Ectodermal cell (in vitro differentiated cells): Measurements from ENCODE around the gene CMTM1.

Experiments
- H3K27ac ChIP-seq: 2 replicates; pipeline ENCODE4 v1.7.0; 2013; ENCODE audit warnings: mild to moderate bottlenecking, low read depth, low read length; ENCODE audit not compliant: insufficient read depth, poor library complexity, severe bottlenecking
- H3K27me3 ChIP-seq: 2 replicates; pipeline ENCODE4 v1.7.0; 2013; ENCODE audit warnings: mild to moderate bottlenecking, low read length; ENCODE audit not compliant: insufficient read depth, control insufficient read depth, poor library complexity, severe bottlenecking
- H3K36me3 ChIP-seq: one replicate; pipeline ENCODE4 v1.7.0; 2013; ENCODE audit warnings: low read length; ENCODE audit not compliant: control insufficient read depth, insufficient read depth
- H3K4me1 ChIP-seq: one replicate; pipeline ENCODE4 v1.7.0; 2013; ENCODE audit warnings: low read length; ENCODE audit not compliant: control insufficient read depth, insufficient read depth
- H3K4me3 ChIP-seq: 2 replicates; pipeline ENCODE4 v1.7.0; 2013; ENCODE audit warnings: low read depth, low read length, control low read depth; ENCODE audit not compliant: insufficient read depth
- H3K9me3 ChIP-seq: 2 replicates; pipeline ENCODE4 v1.7.0; 2013; ENCODE audit warnings: mild to moderate bottlenecking, low read length, moderate library complexity; ENCODE audit not compliant: control insufficient read depth
- WGBS, 2 experiments: methylation state at CpG; one replicate each; pipeline ENCODE4 v1.1.7; 2013; ENCODE audit warnings: missing lambda C conversion rate in 2 of 2; 5-methylcytosine and 5-hydroxymethylcytosine counted together

The CMTM1 gene

GRCh38 chr16:66612422-66612821 is 46.2 kb downstream of the CMTM1 start:
- Histone ChIP-seq H3K36me3 (peaks cover 52% of the 10 kb centered on the region), H3K4me1 (peaks cover 10% of the 10 kb centered on the region), H3K4me3 (no peak overlapping the region), H3K9me3 (no peaks in the 10 kb centered on the region), H3K27me3 (no peaks in the 10 kb centered on the region), H3K27ac (no peak overlapping the region)
- WGBS, 2 experiments = 88 to 89% methylated on average over 14 of the region's 14 CpGs

DNA sequence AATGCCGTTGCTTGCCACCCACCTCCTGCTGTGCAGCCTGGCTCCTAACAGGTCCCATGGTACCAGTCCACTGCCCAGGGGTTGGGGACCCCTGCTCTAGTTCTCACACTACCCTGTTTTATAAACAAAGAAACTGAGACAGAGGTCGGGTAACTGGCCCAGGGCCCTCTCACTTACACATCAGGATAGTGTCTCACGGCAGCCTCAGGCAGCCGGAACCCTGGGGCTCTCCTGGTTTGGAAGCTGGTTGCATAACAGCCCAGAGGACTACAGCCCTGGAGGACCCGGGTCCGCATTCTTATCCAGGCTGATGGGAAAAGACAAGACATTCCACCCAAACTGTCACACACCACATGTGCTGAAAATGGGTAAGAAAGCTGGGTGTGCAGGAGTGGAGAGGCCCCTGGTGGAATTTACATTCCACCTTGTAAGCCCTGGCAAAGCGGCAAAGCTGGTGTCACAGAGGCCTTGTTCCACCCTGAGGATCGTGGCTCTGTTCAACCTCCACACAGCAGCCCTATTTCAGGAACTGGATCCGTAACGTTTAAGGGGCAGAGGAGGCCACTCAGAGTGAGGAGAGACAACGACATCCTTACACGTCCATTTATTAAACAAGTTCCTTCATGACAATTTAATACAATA is 48.0 kb downstream of the CMTM1 start:
- no peaks in the 10 kb centered on the region for H3K27me3 ChIP-seq
- H3K36me3 ChIP-seq = peaks cover 52% of the 10 kb centered on the region
- H3K4me3 ChIP-seq = no peak overlapping the region
- H3K4me1 ChIP-seq = peaks cover 5% of the 10 kb centered on the region
- no peaks in the 10 kb centered on the region for H3K9me3 ChIP-seq
- 94 to 96% methylated on average over 12 of the region's 12 CpGs for WGBS, 2 experiments
- no peak overlapping the region for H3K27ac ChIP-seq

- 78 to 84% methylated on average over 2 of the region's 4 CpGs for WGBS, 2 experiments
- no peak overlapping the region for H3K27ac ChIP-seq
- peaks cover 34% of the 10 kb centered on the region for H3K36me3 ChIP-seq
Measured at GRCh38 chr16:66616169-66616568, 49.9 kb downstream of the CMTM1 start.

DNA sequence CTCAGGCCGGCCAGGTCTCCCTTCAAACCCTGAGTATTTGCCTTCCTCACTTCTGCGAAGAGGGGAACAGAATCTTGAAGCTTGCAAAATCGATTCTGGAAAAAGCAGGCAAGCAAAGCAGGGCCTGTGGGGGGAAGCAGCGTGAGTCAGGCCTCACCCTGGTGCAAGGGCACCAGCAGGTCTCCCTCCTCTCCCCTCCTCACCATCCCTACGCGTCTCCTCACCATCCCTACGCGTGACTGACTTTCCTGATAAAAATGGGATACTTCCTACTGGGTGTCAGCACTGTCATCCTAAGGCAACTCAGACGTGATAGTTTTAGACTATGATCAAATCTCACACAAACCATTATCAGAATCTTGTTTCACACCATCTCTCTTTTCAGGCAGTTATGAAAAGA is 50.4 kb downstream of the CMTM1 start:
- H3K4me3 ChIP-seq = no peak overlapping the region
- no peaks in the 10 kb centered on the region for H3K27me3 ChIP-seq
- no peaks in the 10 kb centered on the region for H3K9me3 ChIP-seq
- H3K36me3 ChIP-seq = peaks cover 33% of the 10 kb centered on the region
- H3K27ac ChIP-seq = no peak overlapping the region
- WGBS, 2 experiments = 46 to 48% methylated on average over 9 of the region's 9 CpGs
- peaks cover 13% of the 10 kb centered on the region for H3K4me1 ChIP-seq

More at GRCh38 chr16:66616169-66616568, 49.9 kb downstream of the CMTM1 start:
- H3K9me3 ChIP-seq = no peaks in the 10 kb centered on the region
- H3K4me3 ChIP-seq = no peak overlapping the region
- peaks cover 13% of the 10 kb centered on the region for H3K4me1 ChIP-seq
- no peaks in the 10 kb centered on the region for H3K27me3 ChIP-seq

DNA sequence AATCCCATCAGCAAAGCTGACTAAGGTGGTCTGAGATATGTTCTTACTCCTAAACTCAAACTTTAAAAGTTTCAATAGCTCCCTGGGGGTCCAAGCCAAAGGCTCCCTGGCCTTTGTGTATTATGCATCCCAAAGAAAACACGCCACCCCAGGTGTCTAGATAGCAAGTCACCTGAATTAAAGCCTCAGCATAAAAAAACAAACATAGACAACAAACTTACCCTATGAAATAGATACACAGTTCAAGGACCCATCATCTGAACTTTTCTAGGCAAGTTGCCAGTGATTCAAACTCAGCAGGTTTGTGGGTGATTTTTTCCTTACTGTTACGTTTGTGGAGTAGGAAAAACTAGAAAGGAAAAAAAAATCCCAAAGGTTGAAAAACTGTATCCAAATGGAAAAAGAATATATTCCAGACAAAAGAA is 50.8 kb downstream of the CMTM1 start:
- H3K9me3 ChIP-seq = no peaks in the 10 kb centered on the region
- H3K27ac ChIP-seq = no peak overlapping the region
- peaks cover 29% of the 10 kb centered on the region for H3K36me3 ChIP-seq
- H3K27me3 ChIP-seq = no peaks in the 10 kb centered on the region
- no peak overlapping the region for H3K4me3 ChIP-seq
- WGBS, 2 experiments = 85 to 87% methylated on average over 2 of the region's 2 CpGs
- H3K4me1 ChIP-seq = peaks cover 13% of the 10 kb centered on the region

DNA sequence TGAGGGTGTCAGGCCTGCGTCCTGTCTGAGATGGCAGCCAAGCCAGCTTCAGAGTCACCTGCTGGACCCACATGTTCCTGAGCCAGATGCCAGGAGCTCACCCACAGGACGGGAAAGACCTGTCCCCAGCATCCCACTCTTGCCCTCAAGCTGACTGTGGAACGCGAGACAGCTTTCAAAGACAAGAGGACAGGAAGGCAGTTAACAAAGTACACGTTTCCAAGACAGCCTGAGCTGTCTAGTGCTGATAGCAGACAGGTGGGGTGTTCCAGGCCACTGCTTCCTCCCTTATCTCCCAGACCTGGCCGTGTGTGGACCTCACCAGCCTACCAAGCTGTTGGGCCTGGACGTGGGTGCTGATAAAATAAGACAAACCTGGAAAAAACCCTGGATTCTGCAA is 51.5 kb downstream of the CMTM1 start:
- Histone ChIP-seq H3K36me3 (peaks cover 24% of the 10 kb centered on the region), H3K4me3 (no peak overlapping the region), H3K27ac (no peak overlapping the region), H3K4me1 (peaks cover 13% of the 10 kb centered on the region), H3K27me3 (no peaks in the 10 kb centered on the region), H3K9me3 (no peaks in the 10 kb centered on the region)
- WGBS, 2 experiments = 90 to 92% methylated on average over 7 of the region's 7 CpGs

- Histone ChIP-seq H3K36me3 (peaks cover 13% of the 10 kb centered on the region), H3K9me3 (no peaks in the 10 kb centered on the region), H3K4me1 (peaks cover 20% of the 10 kb centered on the region), H3K27ac (no peak overlapping the region), H3K27me3 (no peaks in the 10 kb centered on the region), H3K4me3 (no peak overlapping the region)
- 92 to 94% methylated on average over 10 of the region's 10 CpGs for WGBS, 2 experiments
Measured at GRCh38 chr16:66618588-66619375, 52.5 kb downstream of the CMTM1 start.

- Histone ChIP-seq H3K27me3 (no peaks in the 10 kb centered on the region), H3K4me1 (peaks cover 23% of the 10 kb centered on the region), H3K36me3 (peaks cover 3% of the 10 kb centered on the region), H3K4me3 (no peak overlapping the region), H3K27ac (no peak overlapping the region), H3K9me3 (no peaks in the 10 kb centered on the region)
- 81 to 84% methylated on average over 11 to 12 of the region's 12 CpGs for WGBS, 2 experiments
Measured at GRCh38 chr16:66619534-66620428, 53.5 kb downstream of the CMTM1 start.

- Histone ChIP-seq H3K4me1 (peaks cover 23% of the 10 kb centered on the region), H3K36me3 (peaks cover 3% of the 10 kb centered on the region), H3K9me3 (no peaks in the 10 kb centered on the region), H3K27ac (no peak overlapping the region), H3K4me3 (no peak overlapping the region), H3K27me3 (no peaks in the 10 kb centered on the region)
- 84 to 87% methylated on average over 8 of the region's 8 CpGs for WGBS, 2 experiments
Measured at GRCh38 chr16:66620429-66620795, 54.2 kb downstream of the CMTM1 start.

DNA sequence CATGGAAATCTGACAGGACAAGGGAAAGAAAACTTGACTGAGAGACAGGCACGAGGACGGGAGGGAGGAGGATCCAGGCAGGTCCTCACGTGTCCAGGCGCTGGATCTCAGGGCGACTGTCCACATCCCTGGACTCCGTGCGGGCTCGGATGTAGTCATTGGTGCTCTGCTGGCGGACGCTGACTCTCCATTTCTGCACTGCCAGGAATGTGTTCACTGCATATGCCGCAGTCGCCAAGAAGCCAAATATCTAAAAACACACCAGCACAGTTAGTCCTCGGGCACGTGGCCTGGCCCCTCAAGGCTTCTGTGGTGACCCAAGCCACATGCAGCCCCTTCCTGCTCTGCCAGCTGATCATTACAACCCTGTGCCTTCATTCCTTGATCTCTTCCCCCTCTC is 55.7 kb downstream of the CMTM1 start:
- WGBS, 2 experiments = 94 to 96% methylated on average over 14 of the region's 14 CpGs
- Histone ChIP-seq H3K4me1 (peaks cover 18% of the 10 kb centered on the region), H3K4me3 (no peak overlapping the region), H3K27ac (no peak overlapping the region), H3K9me3 (no peaks in the 10 kb centered on the region), H3K36me3 (peaks cover 3% of the 10 kb centered on the region), H3K27me3 (no peaks in the 10 kb centered on the region)
